GM19467 (cell line): ENCODE measurements around the gene CORO2B.
"Not testable (repeated sequence)": the region's sequence is repeated elsewhere in the genome, so short reads cannot be mapped to it uniquely, and the experiment has no call there.

ENCODE experiments used
- ATAC-seq: cut with Tn5 transposase; IDR thresholded peaks from one replicate; pipeline ENCODE4 v1.9.1; 2021; ENCODE audit warnings: mild to moderate bottlenecking, moderate library complexity; ENCODE audit not compliant: unreplicated experiment

CORO2B gene

GRCh38 chr15:68719672-68720071, 140.9 kb downstream of the CORO2B start:
- no peak for ATAC-seq

DNA sequence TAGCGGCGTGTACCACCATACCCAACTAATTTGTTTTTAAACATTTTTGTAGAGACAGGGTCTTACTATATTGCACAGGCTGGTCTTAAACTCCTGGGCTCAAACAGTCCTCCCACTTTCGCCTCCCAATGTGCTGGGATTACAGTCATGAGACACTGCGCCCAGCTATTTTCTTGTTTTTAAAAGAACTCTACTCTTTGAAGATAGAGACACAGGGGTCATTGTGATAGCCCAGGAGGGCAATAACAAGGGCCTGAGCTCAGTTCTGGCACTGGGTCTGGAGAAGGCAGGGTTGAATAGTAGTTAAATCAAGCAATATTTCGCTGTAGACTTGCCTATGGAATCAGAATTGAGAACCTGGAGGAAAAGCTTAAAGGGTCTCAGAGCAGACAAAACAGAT, 143.1 kb downstream of the CORO2B start:
- no peak for ATAC-seq

GRCh38 chr15:68725736-68726135, 146.9 kb downstream of the CORO2B start:
- ATAC-seq, result no peak

- ATAC-seq, result no peak
Observed at GRCh38 chr15:68726246-68726645, 147.5 kb downstream of the CORO2B start.

- no peak for ATAC-seq
Observed at GRCh38 chr15:68729789-68730411, 151.1 kb downstream of the CORO2B start.

GRCh38 chr15:68730471-68730919, 151.7 kb downstream of the CORO2B start:
- no peak for ATAC-seq

- ATAC-seq, result no peak
Observed at GRCh38 chr15:68730976-68731897, 152.4 kb downstream of the CORO2B start.

DNA sequence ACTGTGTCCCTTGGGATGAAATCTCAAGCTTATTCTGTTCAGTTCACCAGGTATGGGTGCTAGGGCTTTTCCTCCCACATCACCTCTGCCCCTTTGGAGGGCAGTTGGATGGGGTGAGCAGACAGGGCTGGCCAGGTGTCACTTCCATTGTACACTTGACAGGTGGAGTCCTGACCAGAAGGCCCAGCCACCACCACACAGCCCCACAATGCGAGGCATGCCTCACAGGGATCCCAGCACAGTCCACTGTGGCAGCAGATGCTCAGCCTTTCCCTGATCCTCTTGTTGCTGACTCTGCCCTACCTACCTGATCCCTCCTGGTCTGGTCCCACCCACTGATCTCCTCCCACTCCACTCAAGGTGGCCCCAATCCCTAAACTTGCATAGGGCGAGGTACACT, 153.7 kb downstream of the CORO2B start:
- ATAC-seq, result no peak

- ATAC-seq, result no peak
Observed at GRCh38 chr15:68733666-68734065, 154.9 kb downstream of the CORO2B start.

- no peak for ATAC-seq
Observed at GRCh38 chr15:68734352-68734751, 155.6 kb downstream of the CORO2B start.

GRCh38 chr15:68734881-68735280, 156.1 kb downstream of the CORO2B start:
- ATAC-seq, result no peak

- ATAC-seq, result no peak
Observed at GRCh38 chr15:68735610-68736009, 156.8 kb downstream of the CORO2B start.

DNA sequence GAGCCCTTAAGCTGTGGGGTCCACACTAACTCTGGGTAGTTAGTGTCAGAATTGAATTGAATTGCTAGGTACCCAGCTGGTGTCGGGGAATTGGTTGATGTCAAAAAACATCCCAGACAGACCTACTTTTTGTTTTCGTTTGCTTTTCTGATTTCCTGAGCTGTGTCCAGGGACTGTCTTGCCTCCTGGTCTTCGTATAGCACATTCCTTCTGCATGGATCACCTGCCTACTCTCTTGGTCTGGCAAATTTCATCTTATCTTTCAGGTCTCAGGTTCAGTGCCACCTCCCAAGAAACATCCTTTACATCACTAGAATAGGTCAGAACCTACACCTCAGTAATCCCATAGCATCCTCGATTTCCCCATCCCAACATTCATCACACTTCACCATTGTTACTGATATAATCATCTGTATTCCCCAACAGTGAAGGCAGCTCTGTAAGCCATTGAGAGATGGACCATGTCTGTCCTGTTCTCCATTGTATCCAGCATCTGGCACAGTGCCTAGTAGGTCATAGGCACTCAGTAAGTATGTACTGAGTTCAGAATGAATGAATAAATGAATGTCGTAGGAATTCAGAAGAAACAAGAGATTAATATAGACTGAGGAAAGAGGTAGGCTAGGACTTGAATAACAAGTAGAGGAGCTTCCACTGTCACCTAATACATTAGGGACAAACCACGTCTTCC, 160.7 kb downstream of the CORO2B start:
- no peak for ATAC-seq

- ATAC-seq, result no peak
Observed at GRCh38 chr15:68743256-68743655, 164.5 kb downstream of the CORO2B start.

DNA sequence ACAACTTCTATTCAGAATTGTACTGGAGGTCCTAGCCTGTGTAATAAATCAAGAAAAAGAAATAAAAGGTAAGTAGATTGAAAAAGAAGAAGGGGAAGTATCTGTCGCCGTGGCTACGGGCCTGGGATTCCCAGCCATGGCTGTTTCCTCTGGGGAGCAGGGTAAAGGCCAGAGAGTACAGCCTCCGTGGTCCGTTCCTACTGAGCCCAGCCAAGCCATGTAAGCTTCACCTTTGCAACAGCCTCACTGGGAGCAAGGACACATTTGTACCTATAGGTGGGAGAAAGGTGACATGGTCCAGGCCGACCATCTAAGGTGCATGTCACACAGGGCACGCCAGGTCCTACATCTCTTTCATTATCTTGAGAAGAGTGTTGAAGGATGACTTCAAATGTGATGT, 170.6 kb downstream of the CORO2B start:
- ATAC-seq, result no peak

DNA sequence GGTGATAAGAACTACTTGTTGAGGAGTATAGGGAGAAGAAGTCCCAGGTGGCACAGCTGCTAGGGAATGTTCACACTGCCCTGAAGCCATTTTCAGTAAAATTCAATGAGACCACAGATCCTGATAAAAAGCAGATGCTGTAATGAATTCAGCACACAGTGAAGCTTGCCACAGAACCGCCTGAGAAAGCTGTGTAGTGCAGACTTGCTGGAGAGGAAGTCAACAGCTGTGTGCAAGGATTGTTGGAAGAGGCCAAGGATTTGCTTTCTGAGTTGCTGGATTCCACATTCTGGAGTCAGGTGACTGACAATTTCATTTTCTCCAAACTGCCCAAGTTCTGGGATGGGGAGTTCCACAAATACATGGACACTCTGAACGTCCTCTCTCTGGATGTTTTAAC, 171.0 kb downstream of the CORO2B start:
- no peak for ATAC-seq

DNA sequence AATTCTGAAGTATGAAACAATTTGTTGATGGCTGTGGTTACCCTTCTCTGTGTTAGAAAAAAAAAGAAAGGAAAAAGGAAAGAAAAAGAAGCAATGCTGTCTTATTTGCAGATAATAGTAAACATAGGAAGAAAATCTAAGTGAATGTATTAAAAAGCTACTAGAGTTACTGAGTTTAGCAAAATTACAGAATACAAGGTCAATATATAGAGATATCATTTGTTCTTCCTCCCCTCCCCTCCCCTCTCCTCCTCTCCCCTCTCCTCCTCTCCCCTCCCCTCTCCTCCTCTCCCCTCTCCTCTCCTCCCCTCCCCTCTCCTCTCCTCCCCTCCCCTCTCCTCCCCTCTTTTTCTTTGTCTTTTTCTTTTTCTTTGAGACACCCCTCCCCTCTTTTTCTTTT, 172.8 kb downstream of the CORO2B start:
- no peak for ATAC-seq

- no peak for ATAC-seq
Observed at GRCh38 chr15:68755731-68756130, 176.9 kb downstream of the CORO2B start.

GRCh38 chr15:68759982-68760579, 181.3 kb downstream of the CORO2B start:
- not testable (repeated sequence) for ATAC-seq

DNA sequence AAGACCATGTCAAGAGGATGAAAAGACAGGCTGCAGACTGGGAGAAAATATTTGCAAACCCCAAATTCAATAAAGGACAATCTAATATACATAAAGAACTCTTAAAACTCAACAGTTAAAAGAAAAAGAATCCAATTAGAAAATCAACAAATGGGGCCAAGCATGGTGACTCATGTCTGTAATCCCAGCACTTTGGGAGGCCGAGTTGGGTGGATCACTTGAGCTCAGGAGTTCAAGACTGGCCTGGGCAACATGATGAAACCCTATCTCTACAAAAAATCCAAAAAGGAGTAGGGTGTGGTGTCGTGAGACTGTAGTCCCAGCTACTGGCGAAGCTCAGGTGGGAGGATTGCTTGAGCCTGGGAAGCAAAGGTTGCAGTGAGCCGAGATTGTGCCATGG, 184.3 kb downstream of the CORO2B start:
- ATAC-seq, result no peak

DNA sequence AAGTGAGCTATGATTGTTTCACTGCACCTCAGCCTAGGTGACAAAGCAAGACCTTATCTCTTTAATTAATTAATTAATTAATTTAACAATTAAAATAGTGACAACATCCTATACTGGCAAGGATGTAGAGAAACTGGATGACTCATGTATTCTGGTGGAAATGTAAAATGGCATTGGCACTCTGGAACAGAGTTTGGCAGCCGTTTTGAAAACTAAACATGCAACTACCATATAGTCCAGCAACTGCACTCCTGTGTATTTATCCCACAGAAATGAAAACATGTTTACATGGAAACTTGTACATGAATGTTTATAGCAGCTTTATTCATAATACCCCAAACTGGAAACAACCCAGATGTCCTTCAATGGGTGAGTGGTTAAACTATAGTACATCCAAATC, 185.3 kb downstream of the CORO2B start:
- ATAC-seq, result no peak
